Activated naive CD8-positive, alpha-beta T cell treated with anti-CD3 and anti-CD28 coated beads, Interleukin-2, amount 10 ng/mL, durations not matched to agents 7 days and 5 days (primary cell): ENCODE measurements around the gene ZNF148. TPM values are rescaled to one million over a fixed set of nuclear protein-coding genes. Genes with fewer than 3 reads are reported as not detected.

Experiments
- ATAC-seq: fragments of 150-1000 bp; cut with Tn5 transposase; one replicate; pipeline ENCODE4 v1.10.0; 2021; ENCODE audit warnings: low read depth, moderate library complexity
- POLR2A ChIA-PET: fragments of 350-600 bp; sonication (Branson Sonifier 250); formaldehyde crosslinking; loops from one replicate; lab custom pipeline; 2021; ENCODE audit warnings: antibody characterized with exemption; lab: Charles Lee
- DNase-seq: peaks from one replicate; pipeline ENCODE4 v3.0.0; 2021
- H3K27ac Mint-ChIP-seq: one replicate; pipeline ENCODE4 v1.8.0; 2022; ENCODE audit warnings: mild to moderate bottlenecking, mixed read lengths
- H3K27me3 Mint-ChIP-seq: one replicate; pipeline ENCODE4 v1.8.0; 2022; ENCODE audit warnings: mild to moderate bottlenecking, moderate library complexity, mixed read lengths
- H3K36me3 Mint-ChIP-seq: one replicate; pipeline ENCODE4 v1.8.0; 2021; ENCODE audit warnings: mild to moderate bottlenecking, mixed read lengths
- H3K4me1 Mint-ChIP-seq: one replicate; pipeline ENCODE4 v1.8.0; 2021; ENCODE audit warnings: mixed read lengths
- H3K4me3 Mint-ChIP-seq: one replicate; pipeline ENCODE4 v1.8.0; 2022; ENCODE audit warnings: mild to moderate bottlenecking, moderate library complexity, mixed read lengths
- H3K9me3 Mint-ChIP-seq: one replicate; pipeline ENCODE4 v1.8.0; 2021; ENCODE audit warnings: mixed read lengths
- total RNA-seq, 2 experiments: library from RNA; stranded (reverse); gene quantifications; one replicate each; pipeline ENCODE4 v1.2.3, GENCODE V29; 2021

The ZNF148 gene
- total RNA-seq, 2 experiments from 2014 or later, result 50.3 to 55.4 TPM

DNA sequence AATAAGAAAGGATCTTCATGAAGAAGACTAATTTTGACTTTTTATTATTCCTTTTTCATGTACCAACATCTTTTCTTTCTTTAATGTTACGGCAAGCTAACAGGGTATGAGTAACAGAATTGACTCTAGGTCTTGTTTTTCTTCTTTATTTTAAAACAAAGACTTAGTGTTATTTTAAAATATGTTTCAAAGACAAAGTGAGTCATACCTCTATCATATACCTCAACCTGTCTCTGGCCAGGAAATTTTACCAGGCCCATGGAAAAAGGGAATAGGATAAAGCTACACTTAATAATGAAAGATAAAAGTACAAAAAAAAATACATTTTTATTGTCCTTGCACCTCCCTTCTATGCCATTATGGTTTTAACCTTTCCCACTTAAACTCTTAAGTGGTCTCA is 57.4 kb downstream of the ZNF148 start:
- POLR2A ChIA-PET, result no interaction called here
- no peak for DNase-seq
- peaks cover 8% of the 10 kb centered on the region for H3K4me1 Mint-ChIP-seq

DNA sequence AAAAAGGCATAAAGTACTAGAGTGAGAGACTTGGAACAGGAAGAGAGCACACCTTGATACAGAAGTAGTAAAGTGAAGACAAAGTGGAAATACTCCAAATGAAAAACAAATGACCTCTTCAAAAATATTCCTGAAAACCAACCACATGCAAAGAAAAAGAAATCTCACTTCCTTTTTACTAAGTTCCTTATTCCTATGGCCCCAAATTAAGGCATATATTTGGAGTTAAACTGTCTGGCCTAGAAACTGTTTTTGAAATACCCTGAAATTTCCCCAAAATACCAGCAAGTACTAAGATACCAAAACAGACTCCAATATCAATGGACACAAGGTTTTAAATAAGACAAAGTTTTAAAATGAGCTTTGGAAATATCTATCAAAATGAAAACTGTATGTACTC is 58.2 kb downstream of the ZNF148 start:
- ATAC-seq (no peak), DNase-seq (no peak)
- Mint-ChIP-seq H3K9me3 (peaks cover 5% of the 10 kb centered on the region), H3K4me3 (no peak overlapping the region), H3K36me3 (peaks cover 53% of the 10 kb centered on the region), H3K27me3 (no peaks in the 10 kb centered on the region), H3K27ac (no peak overlapping the region), H3K4me1 (peaks cover 11% of the 10 kb centered on the region)
- POLR2A ChIA-PET, result no interaction called here

More for the DNA sequence above, 57.4 kb downstream of the ZNF148 start:
- Mint-ChIP-seq H3K27ac (no peak overlapping the region), H3K4me3 (no peak overlapping the region), H3K9me3 (peaks cover 3% of the 10 kb centered on the region), H3K36me3 (peaks cover 49% of the 10 kb centered on the region), H3K27me3 (no peaks in the 10 kb centered on the region)
- no peak for ATAC-seq

DNA sequence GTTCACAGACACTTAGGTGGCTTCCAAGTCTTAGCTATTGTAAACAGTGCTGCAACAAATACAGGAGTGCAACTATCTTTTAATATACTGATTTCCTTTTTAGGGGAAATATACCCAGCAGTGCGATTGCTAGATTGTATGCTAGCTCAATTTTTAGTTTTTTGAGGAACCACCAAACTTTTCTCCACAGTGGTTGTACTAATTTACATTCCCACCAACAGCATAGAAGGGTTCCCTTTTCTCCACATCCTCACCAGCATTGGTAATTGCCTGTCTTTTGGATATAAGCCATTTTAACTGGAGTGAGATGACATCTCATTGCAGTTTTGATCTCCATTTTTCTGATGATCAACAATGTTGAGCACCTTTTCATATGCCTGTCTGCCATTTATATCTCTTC is 58.9 kb downstream of the ZNF148 start:
- ATAC-seq (no peak), DNase-seq (no peak)
- Mint-ChIP-seq H3K36me3 (peaks cover 57% of the 10 kb centered on the region), H3K27me3 (no peaks in the 10 kb centered on the region), H3K27ac (no peak overlapping the region), H3K4me1 (peaks cover 16% of the 10 kb centered on the region), H3K9me3 (peaks cover 5% of the 10 kb centered on the region), H3K4me3 (no peak overlapping the region)
- POLR2A ChIA-PET, result no interaction called here

DNA sequence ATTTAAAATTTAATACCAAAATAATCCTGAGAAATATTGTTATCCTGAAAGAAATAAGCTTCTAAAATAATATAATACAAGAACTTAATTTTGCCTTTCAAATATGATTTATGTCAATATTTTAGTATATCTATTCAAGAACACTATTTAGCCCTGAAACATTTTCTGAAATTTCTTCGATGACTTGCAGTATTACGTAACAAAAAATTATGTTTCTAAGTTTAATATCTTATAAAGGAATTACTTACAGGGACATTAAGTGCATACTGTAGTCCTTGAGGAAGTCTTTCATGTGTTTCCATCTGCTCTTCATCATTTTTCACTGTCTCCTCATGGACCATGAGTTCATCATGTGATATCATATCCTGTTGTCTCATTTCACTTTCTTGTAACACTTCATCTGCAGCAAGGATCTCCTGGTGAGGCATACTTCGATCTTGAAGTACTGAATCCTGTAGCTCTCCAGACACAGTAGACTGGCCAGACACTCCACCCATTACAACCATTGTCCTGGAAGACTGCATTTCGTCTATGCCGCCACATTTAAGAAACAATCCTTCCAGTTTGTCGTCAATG is 62.0 kb downstream of the ZNF148 start:
- Mint-ChIP-seq H3K27ac (peak overlapping the region; percentile 49), H3K4me1 (peaks cover 28% of the 10 kb centered on the region), H3K4me3 (no peak overlapping the region), H3K27me3 (no peaks in the 10 kb centered on the region), H3K36me3 (peaks cover 58% of the 10 kb centered on the region), H3K9me3 (peaks cover 5% of the 10 kb centered on the region)
- DNase-seq, result no peak
- POLR2A ChIA-PET, result no interaction called here
- no peak for ATAC-seq

DNA sequence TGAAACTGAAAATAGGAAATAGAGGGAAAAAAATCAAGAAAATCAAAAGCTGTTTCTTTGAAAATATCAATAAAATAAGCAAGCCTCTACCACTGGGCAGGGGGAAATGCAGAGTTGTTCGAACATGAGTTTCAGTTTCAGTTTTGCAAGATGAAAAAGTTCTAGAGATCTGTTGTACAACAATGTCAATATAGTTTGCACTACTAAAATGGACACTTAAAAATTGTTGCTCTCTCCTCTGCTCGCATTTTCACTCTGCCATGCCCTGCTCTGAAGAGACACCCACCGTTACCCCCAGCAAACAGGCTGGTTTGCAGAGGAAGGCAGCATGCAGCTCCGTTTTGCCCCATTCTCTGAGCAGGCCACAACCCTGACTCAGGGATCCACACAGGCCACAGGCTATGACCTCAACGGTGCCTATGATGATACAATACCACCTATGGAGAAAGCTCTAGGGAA is 64.5 kb downstream of the ZNF148 start:
- DNase-seq (peak; percentile 62), ATAC-seq (peak; percentile 96)
- Mint-ChIP-seq H3K27me3 (no peaks in the 10 kb centered on the region), H3K9me3 (peaks cover 5% of the 10 kb centered on the region), H3K27ac (peak overlapping the region; percentile 94), H3K4me1 (peaks cover 25% of the 10 kb centered on the region), H3K4me3 (peak overlapping the region; percentile 90), H3K36me3 (peaks cover 59% of the 10 kb centered on the region)
- POLR2A ChIA-PET, result interaction anchor here (0.9 to 1.2 kb wide), 3 partner anchors 65 to 310 kb away, joined by 3 read pairs; partner anchors contain the start of gene SNX4

DNA sequence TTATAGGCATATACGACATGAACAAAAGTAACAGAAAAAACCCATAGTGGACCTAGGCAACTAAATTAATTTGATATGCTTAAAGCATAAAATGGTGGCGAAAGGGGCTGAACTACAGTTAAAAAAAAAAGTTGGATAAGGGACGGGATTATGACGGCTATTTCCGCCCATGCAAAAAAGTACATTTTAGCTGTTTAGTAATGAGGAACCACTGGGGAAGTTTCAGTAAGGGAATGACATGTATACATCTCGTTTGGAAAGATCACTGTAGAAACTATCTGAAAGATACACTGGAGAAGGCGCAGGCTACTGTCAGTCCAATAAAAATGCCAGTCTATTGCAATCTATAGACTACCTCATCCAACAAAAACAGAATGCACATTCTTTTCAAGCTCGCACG is 65.6 kb downstream of the ZNF148 start:
- DNase-seq (no peak), ATAC-seq (no peak)
- Mint-ChIP-seq H3K36me3 (peaks cover 59% of the 10 kb centered on the region), H3K27ac (peak overlapping the region; percentile 31), H3K4me1 (peaks cover 25% of the 10 kb centered on the region), H3K27me3 (no peaks in the 10 kb centered on the region), H3K4me3 (peak overlapping the region; percentile 36), H3K9me3 (peaks cover 5% of the 10 kb centered on the region)
- POLR2A ChIA-PET, result interaction anchor here (1.2 kb wide), 1 partner anchor 66 kb away, joined by 3 read pairs; no protein-coding TSS in a partner anchor

DNA sequence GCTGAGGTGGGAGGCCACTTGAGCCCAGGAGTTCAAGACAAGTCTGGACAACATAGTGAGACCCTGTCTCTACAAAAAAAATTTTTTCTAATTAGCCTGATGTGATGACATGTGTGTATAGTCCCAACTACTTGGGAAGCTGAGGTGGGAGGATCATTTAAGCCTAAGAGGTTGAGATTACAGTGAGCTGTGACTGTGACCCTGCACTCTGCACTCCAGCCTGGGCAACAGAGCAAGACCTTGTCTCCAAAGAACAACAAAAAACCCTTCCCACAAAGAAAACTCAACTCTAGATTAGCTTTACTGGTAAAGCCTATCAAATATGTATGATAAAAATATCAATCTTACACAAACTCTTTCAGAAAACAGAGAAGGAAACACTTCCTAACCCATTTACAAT is 68.5 kb downstream of the ZNF148 start:
- H3K4me3 Mint-ChIP-seq, result no peak overlapping the region
- H3K36me3 Mint-ChIP-seq, result peaks cover 42% of the 10 kb centered on the region

DNA sequence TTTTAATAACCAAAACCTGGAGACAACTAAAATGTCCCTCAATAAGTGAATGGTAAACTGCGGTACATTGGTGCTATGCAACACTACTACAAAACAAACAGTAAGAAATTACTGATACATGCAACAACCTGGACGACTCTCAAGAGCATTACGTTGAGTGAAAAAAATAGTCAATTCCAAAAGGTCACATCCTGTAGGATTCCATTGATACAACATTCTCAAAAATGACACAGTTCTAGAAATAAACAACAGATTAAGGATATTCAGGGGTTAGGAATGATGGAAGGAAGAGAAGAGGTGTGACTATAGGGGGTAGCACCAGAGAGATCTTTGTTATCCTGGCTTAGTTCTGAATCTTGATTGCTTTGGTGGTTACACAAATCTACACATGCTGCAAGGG is 72.2 kb downstream of the ZNF148 start:
- POLR2A ChIA-PET, result no interaction called here
- H3K4me3 Mint-ChIP-seq, result no peak overlapping the region
- peaks cover 5% of the 10 kb centered on the region for H3K4me1 Mint-ChIP-seq
- H3K9me3 Mint-ChIP-seq, result no peaks in the 10 kb centered on the region
- no peak overlapping the region for H3K27ac Mint-ChIP-seq
- peaks cover 28% of the 10 kb centered on the region for H3K36me3 Mint-ChIP-seq
- DNase-seq (no peak), ATAC-seq (no peak)
- no peaks in the 10 kb centered on the region for H3K27me3 Mint-ChIP-seq

More for the DNA sequence above, 68.5 kb downstream of the ZNF148 start:
- POLR2A ChIA-PET, result interaction anchor here (0.8 kb wide), 1 partner anchor 68 kb away, joined by 4 read pairs; no protein-coding TSS in a partner anchor
- H3K27me3 Mint-ChIP-seq, result no peaks in the 10 kb centered on the region
- no peak for ATAC-seq
- H3K4me1 Mint-ChIP-seq, result peaks cover 17% of the 10 kb centered on the region
- DNase-seq, result no peak
- H3K9me3 Mint-ChIP-seq, result no peaks in the 10 kb centered on the region
- no peak overlapping the region for H3K27ac Mint-ChIP-seq

DNA sequence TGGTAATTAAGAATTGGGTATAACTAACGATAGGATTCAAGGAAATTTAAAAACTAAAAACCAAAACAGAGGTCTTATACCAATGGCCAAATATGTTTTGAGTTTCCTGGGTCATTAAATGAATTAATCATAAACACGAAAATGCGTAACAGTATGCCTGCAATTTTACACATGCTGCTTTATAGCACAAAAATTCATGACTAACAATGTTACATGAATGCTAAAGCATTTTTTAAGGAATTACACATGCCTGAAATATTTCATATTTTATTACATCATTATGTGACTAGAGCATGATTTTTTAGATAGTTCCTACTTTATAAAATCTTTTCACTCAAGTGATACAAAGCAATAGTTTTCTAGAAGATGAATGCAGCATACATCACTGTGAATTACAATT is 74.7 kb downstream of the ZNF148 start:
- Mint-ChIP-seq H3K4me1 (peaks cover 5% of the 10 kb centered on the region), H3K36me3 (peaks cover 11% of the 10 kb centered on the region), H3K27me3 (no peaks in the 10 kb centered on the region), H3K9me3 (no peaks in the 10 kb centered on the region), H3K27ac (no peak overlapping the region), H3K4me3 (no peak overlapping the region)
- no peak for DNase-seq
- no peak for ATAC-seq
- POLR2A ChIA-PET, result no interaction called here

DNA sequence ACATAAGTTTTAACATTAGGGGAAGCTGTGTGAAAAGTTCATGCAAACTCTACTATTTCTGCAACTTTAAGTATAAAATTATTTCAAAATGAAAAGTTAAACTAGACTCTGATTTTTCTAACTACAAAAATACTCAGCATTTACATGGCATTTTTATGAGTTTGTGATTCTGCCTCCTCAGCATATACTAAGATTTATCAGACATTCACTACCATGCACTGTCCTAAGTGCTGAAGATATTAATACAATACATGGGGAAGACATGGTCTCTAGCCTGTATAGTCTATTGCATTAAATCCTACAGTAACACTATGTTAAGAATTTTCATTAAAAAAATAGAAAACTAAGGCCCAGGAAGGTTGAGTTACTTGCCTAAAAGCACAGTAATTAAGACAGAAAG is 80.7 kb downstream of the ZNF148 start:
- Mint-ChIP-seq H3K36me3 (peaks cover 32% of the 10 kb centered on the region), H3K4me3 (no peak overlapping the region), H3K27me3 (no peaks in the 10 kb centered on the region), H3K4me1 (peaks cover 5% of the 10 kb centered on the region), H3K27ac (no peak overlapping the region), H3K9me3 (no peaks in the 10 kb centered on the region)
- POLR2A ChIA-PET, result no interaction called here
- DNase-seq (no peak), ATAC-seq (no peak)

DNA sequence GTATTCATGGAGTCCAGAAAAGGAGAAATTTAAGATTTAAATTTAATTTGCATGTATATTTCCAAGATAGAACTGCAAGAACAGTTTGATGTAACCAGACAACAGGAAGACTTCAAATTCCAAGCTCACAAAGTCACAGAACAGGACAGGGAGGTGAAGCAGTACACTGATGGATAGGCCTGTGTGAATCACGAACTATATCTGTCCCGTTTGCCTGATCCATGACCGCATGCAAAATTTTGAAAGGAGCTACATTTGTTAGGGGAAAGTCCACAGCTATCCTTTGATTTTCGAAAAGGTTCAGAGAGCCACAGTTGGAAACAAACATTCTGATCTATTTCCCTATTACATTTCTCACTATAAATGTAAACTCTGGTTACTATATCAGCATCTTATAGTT is 83.1 kb downstream of the ZNF148 start:
- no peak for ATAC-seq
- peaks cover 6% of the 10 kb centered on the region for H3K4me1 Mint-ChIP-seq
- no peaks in the 10 kb centered on the region for H3K27me3 Mint-ChIP-seq
- H3K9me3 Mint-ChIP-seq, result no peaks in the 10 kb centered on the region
- no peak overlapping the region for H3K4me3 Mint-ChIP-seq
- POLR2A ChIA-PET, result no interaction called here
- no peak for DNase-seq
- peaks cover 40% of the 10 kb centered on the region for H3K36me3 Mint-ChIP-seq
- H3K27ac Mint-ChIP-seq, result no peak overlapping the region

DNA sequence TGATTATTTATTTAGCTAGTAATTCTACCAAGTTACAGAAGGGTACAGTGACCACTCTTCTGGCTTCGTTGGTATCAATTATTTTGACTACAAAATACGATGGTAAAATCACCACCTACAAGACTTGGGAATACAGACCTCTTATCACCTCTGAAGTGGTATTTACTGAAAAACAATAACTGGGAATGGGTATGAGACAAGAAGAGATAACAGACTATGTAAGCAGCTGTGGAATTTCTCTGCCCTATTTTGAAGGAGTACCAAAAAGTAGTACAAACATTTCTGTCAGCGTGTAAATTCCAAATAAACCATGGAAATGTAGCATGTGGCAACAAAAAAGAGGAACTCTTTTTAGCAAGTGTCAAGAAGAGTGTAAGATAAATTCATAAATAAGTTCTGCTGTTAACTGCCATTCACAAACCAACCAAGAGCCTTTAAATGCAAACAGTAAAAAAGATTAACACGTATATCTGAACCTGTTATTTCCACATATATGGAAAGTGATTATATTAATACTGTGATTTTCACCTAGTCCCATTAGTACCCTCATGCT is 85.6 kb downstream of the ZNF148 start:
- Mint-ChIP-seq H3K27me3 (no peaks in the 10 kb centered on the region), H3K4me1 (peaks cover 10% of the 10 kb centered on the region), H3K27ac (no peak overlapping the region), H3K9me3 (no peaks in the 10 kb centered on the region), H3K4me3 (no peak overlapping the region), H3K36me3 (peaks cover 49% of the 10 kb centered on the region)
- no peak for ATAC-seq
- POLR2A ChIA-PET, result no interaction called here
- no peak for DNase-seq

DNA sequence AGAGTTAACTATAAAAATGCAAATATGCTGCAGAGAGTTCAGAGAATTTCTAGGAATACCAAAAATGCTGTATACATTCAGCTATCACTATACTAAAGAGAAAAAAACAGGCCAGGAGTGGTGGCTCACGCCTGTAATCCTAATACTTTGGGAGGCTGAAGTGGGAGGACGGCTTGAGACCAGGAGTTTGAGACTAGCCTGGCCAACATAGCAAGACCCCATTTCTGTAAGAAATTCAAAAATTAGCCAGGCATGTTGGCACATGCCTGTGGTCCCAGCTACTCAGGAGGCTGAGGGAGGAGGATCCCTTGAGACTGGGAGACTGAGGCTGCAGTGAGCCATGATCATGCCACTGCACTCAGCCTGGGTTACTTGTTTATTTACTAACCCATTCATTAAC is 87.9 kb downstream of the ZNF148 start:
- no peaks in the 10 kb centered on the region for H3K9me3 Mint-ChIP-seq
- no peak for DNase-seq
- no peaks in the 10 kb centered on the region for H3K27me3 Mint-ChIP-seq
- H3K27ac Mint-ChIP-seq, result no peak overlapping the region
- ATAC-seq, result no peak
- POLR2A ChIA-PET, result no interaction called here
- peaks cover 10% of the 10 kb centered on the region for H3K4me1 Mint-ChIP-seq
- no peak overlapping the region for H3K4me3 Mint-ChIP-seq
- peaks cover 50% of the 10 kb centered on the region for H3K36me3 Mint-ChIP-seq

DNA sequence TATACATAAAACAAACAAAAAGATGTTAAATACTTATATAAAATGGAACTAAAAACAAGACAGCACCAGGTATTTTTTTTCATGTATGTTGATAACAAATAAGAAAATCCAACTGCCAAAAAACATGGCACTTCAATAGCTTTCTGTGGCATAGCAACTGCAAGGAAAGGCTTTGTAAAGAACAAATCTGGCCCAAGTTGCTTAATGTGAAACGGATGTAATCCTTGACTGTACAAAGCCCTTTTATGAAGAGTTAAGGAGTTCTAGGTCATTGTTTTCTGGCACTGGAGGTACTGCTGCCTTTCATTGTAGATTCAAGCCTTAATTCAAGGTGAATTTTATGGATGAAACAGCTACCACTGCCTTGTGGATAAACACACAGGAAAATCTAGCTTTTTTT is 93.7 kb downstream of the ZNF148 start:
- no peaks in the 10 kb centered on the region for H3K27me3 Mint-ChIP-seq
- peaks cover 47% of the 10 kb centered on the region for H3K36me3 Mint-ChIP-seq

More for the DNA sequence above, 93.7 kb downstream of the ZNF148 start:
- POLR2A ChIA-PET, result no interaction called here
- ATAC-seq (no peak), DNase-seq (no peak)
- Mint-ChIP-seq H3K4me1 (peaks cover 5% of the 10 kb centered on the region), H3K4me3 (no peak overlapping the region), H3K9me3 (peaks cover 2% of the 10 kb centered on the region), H3K27ac (no peak overlapping the region)
